Measurements from ENCODE around the gene PTDSS2. TPM values are rescaled to one million over a fixed set of nuclear protein-coding genes. Genes with fewer than 3 reads are reported as not detected.
A peak's percentile ranks its signal among the peaks of the same experiment; 100 is the strongest.

The PTDSS2 gene
- 62.9 and 72.6 TPM in 2 replicates for total RNA-seq (2013; cell fraction: nucleolus; rRNA removed)
- total RNA-seq (2014; rRNA removed): 17.2 and 18.3 TPM in 2 replicates
- 4.8 and 6.6 TPM in 2 replicates for total RNA-seq (2014; rRNA removed; fragmentation: Illumina TruSeq; extraction: Trizol)
- total RNA-seq (2021): 21.1 and 24.9 TPM in 2 replicates
- polyA plus RNA-seq (2011; ENCODE audit: low read depth): 4.3 TPM
- 6.0 and 9.1 TPM in 2 replicates for polyA plus RNA-seq (2011; rRNA removed)
- 15.2 and 17.0 TPM in 2 replicates for polyA plus RNA-seq (2011; cell fraction: cytosol; rRNA removed)
- polyA plus RNA-seq (2011; cell fraction: nucleus; rRNA removed): 92.1 and 99.5 TPM in 2 replicates
- polyA plus RNA-seq (2012): 14.4 and 15.3 TPM in 2 replicates
- polyA plus RNA-seq (2014; fragmentation: Illumina TruSeq; extraction: Trizol): 6.1 and 9.9 TPM in 2 replicates
- polyA plus RNA-seq (2014; fragmentation: Nextera tagmentation; extraction: Ambion mirVana): under 1 TPM; 0.39 to 0.66 TPM
- polyA plus RNA-seq (2014; rRNA removed): 18.4 and 18.5 TPM in 2 replicates
- polyA plus RNA-seq (2016; fragmentation: Nextera tagmentation; extraction: Ambion mirVana): 10 to 100 TPM; 12.6 to 16.8 TPM
- polyA minus RNA-seq (2011; rRNA and poly(A)+ RNA removed): 14.0 and 20.2 TPM in 2 replicates
- 3.5 and 4.7 TPM in 2 replicates for polyA minus RNA-seq (2011; cell fraction: cytosol; rRNA and poly(A)+ RNA removed)
- polyA minus RNA-seq (2011; cell fraction: nucleus; rRNA and poly(A)+ RNA removed): 14.5 and 26.6 TPM in 2 replicates
- Bru-seq, nascent RNA: percentile 58 among the genes with signal in this experiment
- percentile 70 among the genes with signal in this experiment for BruChase-seq, experiment 1, labeled RNA remaining after a 6-hour chase
- percentile 65 among the genes with signal in this experiment for BruChase-seq, experiment 2, labeled RNA remaining after a 2-hour chase
- long read RNA-seq, experiment 1: 0 reads
- long read RNA-seq, experiment 2, partial matches to known transcripts: 1 of 4 reads
- long read RNA-seq, experiment 2, other reads (novel, unspliced or antisense): 3 of 4 reads

DNA sequence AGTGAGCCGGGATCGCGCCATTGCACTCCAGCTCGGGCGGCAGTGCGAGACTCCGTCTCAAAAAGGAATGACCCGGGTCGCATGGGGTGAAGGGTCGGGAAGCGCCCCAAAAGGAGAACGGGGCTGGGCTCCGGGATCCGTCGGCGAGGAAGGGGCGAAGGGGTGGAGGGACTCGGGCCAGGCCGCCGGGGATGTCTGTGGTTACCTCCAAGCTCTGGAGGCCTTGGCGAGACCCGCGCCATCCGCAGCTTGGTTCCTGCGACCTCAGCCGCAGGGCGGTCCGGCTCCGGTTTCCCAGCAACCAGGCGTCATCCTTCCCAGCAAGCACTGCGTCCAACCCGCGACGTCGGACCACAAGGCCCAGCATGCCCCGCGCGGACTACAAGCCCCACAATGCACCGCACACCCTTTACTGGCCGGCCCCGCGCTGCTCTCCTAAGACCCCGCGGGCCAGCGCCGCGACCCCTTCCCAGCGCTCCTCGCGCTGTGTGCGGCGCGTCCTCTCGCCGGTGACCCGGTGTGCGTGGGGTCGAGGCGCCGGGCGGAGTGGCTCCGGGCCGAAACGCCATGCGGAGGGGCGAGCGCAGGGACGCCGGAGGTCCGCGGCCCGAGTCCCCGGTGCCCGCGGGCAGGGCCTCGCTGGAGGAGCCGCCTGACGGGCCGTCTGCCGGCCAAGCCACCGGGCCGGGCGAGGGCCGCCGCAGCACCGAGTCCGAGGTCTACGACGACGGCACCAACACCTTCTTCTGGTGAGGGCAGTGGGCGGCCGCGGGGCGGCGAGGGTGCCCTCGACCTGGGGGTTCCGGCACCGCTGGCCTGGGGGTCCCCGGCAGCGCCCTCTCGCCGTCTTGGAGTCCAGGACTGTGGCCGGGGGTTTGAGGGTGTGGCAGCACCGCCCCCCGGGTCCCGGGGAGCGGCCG is at the start of gene PTDSS2:
TSS of gene PTDSS2 (plus strand) at position 391 of the 920 bp plus-strand sequence. CDS start at position 568, 177 bp downstream.
- Histone ChIP-seq H3K4me1 (ENCODE audit: control insufficient read depth, insufficient read depth, low read length) (peaks cover 11% of the 10 kb centered on the region), H3K79me2 (ENCODE audit: control insufficient read depth, insufficient read depth, low read length) (peaks cover 14% of the 10 kb centered on the region), H2AFZ (ENCODE audit: control insufficient read depth, low read depth, low read length) (peak within 1 kb of the TSS; percentile 91), H4K20me1 (ENCODE audit: control insufficient read depth, insufficient read depth) (no peaks in the 10 kb centered on the region), H3K9ac (ENCODE audit: control insufficient read depth, insufficient read depth, low read length) (peak within 1 kb of the TSS; percentile 77), H3K9me3 (replicated peaks; ENCODE audit: control insufficient read depth, insufficient read depth, low read length) (no peaks in the 10 kb centered on the region), H3K36me3 (ENCODE audit: control insufficient read depth in 2 of 2, insufficient read depth in 2 of 2, low read length in 1 of 2) (peaks cover 2 to 6% of the 10 kb centered on the region in 2 experiments; a peak in 3 of 4 replicates), H3K27me3 (replicated peaks in 1 of 2; ENCODE audit: control insufficient read depth in 2 of 2, insufficient read depth in 2 of 2, low read length in 1 of 2) (no peaks in the 10 kb centered on the region), H3K4me2 (ENCODE audit: control insufficient read depth, insufficient read depth) (peak within 1 kb of the TSS; percentile 96), H3K4me3 (peak within 1 kb of the TSS; percentile 82), H3K27ac (ENCODE audit: control insufficient read depth, insufficient read depth) (peak within 1 kb of the TSS; percentile 72)
- ChIA-PET CTCF (interaction anchor here (0.6 to 3.9 kb wide), 13 partner anchors 11 to 244 kb away, joined by 3 to 34 read pairs (median 4); partner anchors contain the start of gene ANO9), POLR2A (interaction anchor here (0.6 to 3.1 kb wide), 5 partner anchors 29 to 164 kb away, joined by 4 to 14 read pairs (median 7); partner anchors contain the start of gene RNH1), SMC1A (ENCODE audit: uncharacterized antibody, unreplicated experiment) (interaction anchor here (0.6 to 2.7 kb wide), 5 partner anchors 10 to 225 kb away, joined by 3 to 12 read pairs (median 3); partner anchors contain the start of gene RNH1), RAD21 (ENCODE audit: unreplicated experiment) (interaction anchor here (0.9 to 2.0 kb wide), 7 partner anchors 9 to 243 kb away, joined by 3 to 5 read pairs (median 4); partner anchors contain the start of genes ANO9, BET1L, HRAS and RIC8A)
- in situ Hi-C loops (cut with MboI): loop anchor here (5.0 kb wide), 1 partner anchor 52 kb away; no protein-coding TSS in a partner anchor
- WGBS (ENCODE audit: insufficient coverage, insufficient replicate concordance, low lambda C conversion rate, missing lambda C conversion rate): under 1% methylated on average over 80 of the region's 108 CpGs
- DNase-seq (ENCODE audit: low read depth, low spot score): peak; percentile 75
- intact Hi-C loops (cut with micrococcal nuclease; ENCODE audit: unreplicated experiment): loop anchor here (10.0 kb wide), 2 partner anchors 145 to 245 kb away; partner anchors contain the start of genes BET1L, IFITM2 and RIC8A
- ATAC-seq: peak; percentile 90
- peak; percentile 92 for FAIRE-seq
- no TSS peak for BruUV-seq (replicated peaks)
- TF ChIP-seq TARDBP (IDR thresholded peaks at IDR 0.05; ENCODE audit: borderline replicate concordance): peak; percentile 94
- TF ChIP-seq POLR2AphosphoS5 (IDR thresholded peaks at IDR 0.05; ENCODE audit: low read length): peak; percentile 54; the same call in 1 of the 2 replicates
- TF ChIP-seq GATAD2B (conservative IDR thresholded peaks at IDR 0.05; ENCODE audit: low read depth): peak; percentile 98
- TF ChIP-seq, protein P1, sequence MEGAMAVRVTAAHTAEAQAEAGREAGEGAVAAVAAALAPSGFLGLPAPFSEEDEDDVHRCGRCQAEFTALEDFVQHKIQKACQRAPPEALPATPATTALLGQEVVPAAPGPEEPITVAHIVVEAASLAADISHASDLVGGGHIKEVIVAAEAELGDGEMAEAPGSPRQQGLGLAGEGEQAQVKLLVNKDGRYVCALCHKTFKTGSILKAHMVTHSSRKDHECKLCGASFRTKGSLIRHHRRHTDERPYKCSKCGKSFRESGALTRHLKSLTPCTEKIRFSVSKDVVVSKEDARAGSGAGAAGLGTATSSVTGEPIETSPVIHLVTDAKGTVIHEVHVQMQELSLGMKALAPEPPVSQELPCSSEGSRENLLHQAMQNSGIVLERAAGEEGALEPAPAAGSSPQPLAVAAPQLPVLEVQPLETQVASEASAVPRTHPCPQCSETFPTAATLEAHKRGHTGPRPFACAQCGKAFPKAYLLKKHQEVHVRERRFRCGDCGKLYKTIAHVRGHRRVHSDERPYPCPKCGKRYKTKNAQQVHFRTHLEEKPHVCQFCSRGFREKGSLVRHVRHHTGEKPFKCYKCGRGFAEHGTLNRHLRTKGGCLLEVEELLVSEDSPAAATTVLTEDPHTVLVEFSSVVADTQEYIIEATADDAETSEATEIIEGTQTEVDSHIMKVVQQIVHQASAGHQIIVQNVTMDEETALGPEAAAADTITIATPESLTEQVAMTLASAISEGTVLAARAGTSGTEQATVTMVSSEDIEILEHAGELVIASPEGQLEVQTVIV (IDR thresholded peaks at IDR 0.05; ENCODE audit: borderline replicate concordance, partially characterized antibody): peak; percentile 72
- TF ChIP-seq SIN3A (IDR thresholded peaks at IDR 0.05; ENCODE audit: low read depth, low read length): peak; percentile 77; the same call in 1 of the 2 replicates
- TF ChIP-seq CREM (IDR thresholded peaks at IDR 0.05; ENCODE audit: low read depth): peak; percentile 94
- TF ChIP-seq, protein P2, sequence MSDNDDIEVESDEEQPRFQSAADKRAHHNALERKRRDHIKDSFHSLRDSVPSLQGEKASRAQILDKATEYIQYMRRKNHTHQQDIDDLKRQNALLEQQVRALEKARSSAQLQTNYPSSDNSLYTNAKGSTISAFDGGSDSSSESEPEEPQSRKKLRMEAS (IDR thresholded peaks at IDR 0.05; ENCODE audit: low read depth, low read length): 0 out of 2 replicates have a peak, but pooled peaks have one; percentile 17
- TF ChIP-seq, protein P3, sequence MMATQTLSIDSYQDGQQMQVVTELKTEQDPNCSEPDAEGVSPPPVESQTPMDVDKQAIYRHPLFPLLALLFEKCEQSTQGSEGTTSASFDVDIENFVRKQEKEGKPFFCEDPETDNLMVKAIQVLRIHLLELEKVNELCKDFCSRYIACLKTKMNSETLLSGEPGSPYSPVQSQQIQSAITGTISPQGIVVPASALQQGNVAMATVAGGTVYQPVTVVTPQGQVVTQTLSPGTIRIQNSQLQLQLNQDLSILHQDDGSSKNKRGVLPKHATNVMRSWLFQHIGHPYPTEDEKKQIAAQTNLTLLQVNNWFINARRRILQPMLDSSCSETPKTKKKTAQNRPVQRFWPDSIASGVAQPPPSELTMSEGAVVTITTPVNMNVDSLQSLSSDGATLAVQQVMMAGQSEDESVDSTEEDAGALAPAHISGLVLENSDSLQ (IDR thresholded peaks at IDR 0.05): no peak

Measured in GM12878 (cell line).